WTC11 (cell line): Measurements from ENCODE around the gene CD79B. TPM values are rescaled to one million over a fixed set of nuclear protein-coding genes. Genes with fewer than 3 reads are reported as not detected.

Source experiments
- ATAC-seq: fragments of 200-7000 bp; cut with Tn5 transposase; 2 replicates; pipeline ENCODE4 v1.10.0; 2021; ENCODE audit warnings: mild to moderate bottlenecking, moderate library complexity
- CTCF ChIA-PET: fragments of 300-600 bp; sonication (Branson Sonifier 250); formaldehyde crosslinking; loops from one replicate; lab custom pipeline; 2021; ENCODE audit warnings: antibody characterized with exemption; lab: Charles Lee
- POLR2A ChIA-PET: fragments of 350-600 bp; sonication (Branson Sonifier 250); formaldehyde crosslinking; loops from one replicate; lab custom pipeline; 2021; ENCODE audit warnings: antibody characterized with exemption; lab: Charles Lee
- DNase-seq: peaks from one replicate; pipeline ENCODE4 v3.0.0; 2021; ENCODE audit warnings: low spot score
- H3K27ac Mint-ChIP-seq: 2 replicates; pipeline ENCODE4 v1.8.0; 2021; ENCODE audit warnings: mixed read lengths
- H3K27me3 Mint-ChIP-seq: 2 replicates; pipeline ENCODE4 v1.8.0; 2021; ENCODE audit warnings: low read depth, mild to moderate bottlenecking, moderate library complexity, mixed read lengths
- H3K36me3 Mint-ChIP-seq: 2 replicates; pipeline ENCODE4 v1.8.0; 2021; ENCODE audit warnings: mixed read lengths
- H3K4me1 Mint-ChIP-seq: 2 replicates; pipeline ENCODE4 v1.8.0; 2022; ENCODE audit warnings: mixed read lengths
- H3K4me3 Mint-ChIP-seq: 2 replicates; pipeline ENCODE4 v1.8.0; 2021; ENCODE audit warnings: mild to moderate bottlenecking, moderate library complexity, mixed read lengths
- H3K9me3 Mint-ChIP-seq: 2 replicates; pipeline ENCODE4 v1.8.0; 2021; ENCODE audit warnings: mixed read lengths
- ATF2 ChIP-seq: sonication (generic); formaldehyde crosslinking; IDR thresholded peaks from 2 replicates; pipeline ENCODE4 v1.8.1; 2022; ENCODE audit warnings: low read depth, missing genetic modification reagents, borderline replicate concordance
- CBFB ChIP-seq: sonication (generic); formaldehyde crosslinking; IDR thresholded peaks from 2 replicates; pipeline ENCODE4 v1.8.1; 2022; ENCODE audit warnings: mild to moderate bottlenecking, low read depth, missing genetic modification reagents
- CREB1 ChIP-seq: sonication (generic); formaldehyde crosslinking; IDR thresholded peaks from 2 replicates; pipeline ENCODE4 v1.8.0; 2023; ENCODE audit warnings: mild to moderate bottlenecking, missing genetic modification reagents
- CREM ChIP-seq: sonication (generic); formaldehyde crosslinking; IDR thresholded peaks from 2 replicates; pipeline ENCODE4 v1.8.1; 2022; ENCODE audit warnings: mild to moderate bottlenecking, missing genetic modification reagents, moderate library complexity
- E2F4 ChIP-seq: sonication (generic); formaldehyde crosslinking; IDR thresholded peaks from 2 replicates; pipeline ENCODE4 v1.8.1; 2022; ENCODE audit warnings: low read depth, mild to moderate bottlenecking, moderate library complexity, missing genetic modification reagents, borderline replicate concordance
- EMX1 ChIP-seq: fragments of 250-450 bp; sonication (Bioruptor Pico); IDR thresholded peaks from 2 replicates; pipeline ENCODE4 v1.8.0; 2021; ENCODE audit warnings: mild to moderate bottlenecking
- FOXK1 ChIP-seq: sonication (generic); formaldehyde crosslinking; IDR thresholded peaks from 2 replicates; pipeline ENCODE4 v1.8.0; 2022; ENCODE audit warnings: mild to moderate bottlenecking, moderate library complexity, missing genetic modification reagents
- JUN ChIP-seq: sonication (generic); formaldehyde crosslinking; IDR thresholded peaks from 2 replicates; pipeline ENCODE4 v1.8.0; 2023; ENCODE audit warnings: mild to moderate bottlenecking, missing genetic modification reagents
- MXD4 ChIP-seq: fragments of 250-450 bp; sonication (Bioruptor Pico); IDR thresholded peaks from 2 replicates; pipeline ENCODE4 v1.8.0; 2021; ENCODE audit warnings: mild to moderate bottlenecking, moderate library complexity, borderline replicate concordance
- MYBL2 ChIP-seq: sonication (generic); formaldehyde crosslinking; IDR thresholded peaks from 2 replicates; pipeline ENCODE4 v1.8.1; 2023; ENCODE audit warnings: mild to moderate bottlenecking, moderate library complexity, missing genetic modification reagents
- NFATC4 ChIP-seq: fragments of 250-450 bp; sonication (Bioruptor Pico); IDR thresholded peaks from 2 replicates; pipeline ENCODE4 v1.9.0; 2021; ENCODE audit warnings: mild to moderate bottlenecking
- NR1H2 ChIP-seq: sonication (generic); formaldehyde crosslinking; IDR thresholded peaks from 2 replicates; pipeline ENCODE4 v1.9.0; 2021; ENCODE audit warnings: mild to moderate bottlenecking, moderate library complexity, missing genetic modification reagents
- PRRX2 ChIP-seq: fragments of 250-450 bp; sonication (Bioruptor Pico); IDR thresholded peaks from 2 replicates; pipeline ENCODE4 v1.8.0; 2021; ENCODE audit warnings: mild to moderate bottlenecking
- SMAD4 ChIP-seq: sonication (generic); formaldehyde crosslinking; IDR thresholded peaks from 2 replicates; pipeline ENCODE4 v1.8.0; 2022; ENCODE audit warnings: mild to moderate bottlenecking, missing genetic modification reagents
- STAT6 ChIP-seq: sonication (generic); formaldehyde crosslinking; conservative IDR thresholded peaks from 2 replicates; pipeline ENCODE4 v1.8.1; 2023; ENCODE audit warnings: mild to moderate bottlenecking, low read depth, missing genetic modification reagents, moderate library complexity
- ZNF121 ChIP-seq: sonication (generic); formaldehyde crosslinking; IDR thresholded peaks from 2 replicates; pipeline ENCODE4 v1.8.0; 2023; ENCODE audit warnings: missing genetic modification reagents
- ZNF219 ChIP-seq: sonication (generic); formaldehyde crosslinking; IDR thresholded peaks from 2 replicates; pipeline ENCODE4 v1.8.0; 2023; ENCODE audit warnings: missing genetic modification reagents, mild to moderate bottlenecking, borderline replicate concordance
- total RNA-seq: library from RNA; stranded (reverse); gene quantifications from 3 replicates; pipeline ENCODE4 v1.2.3, GENCODE V29; 2021
- TF ChIP-seq, protein P1 (sequence below): sonication (generic); formaldehyde crosslinking; IDR thresholded peaks from 2 replicates; pipeline ENCODE4 v1.8.1; 2023; ENCODE audit warnings: mild to moderate bottlenecking, missing genetic modification reagents, borderline replicate concordance
- TF ChIP-seq, protein P2 (sequence below): fragments of 250-450 bp; sonication (Bioruptor Pico); IDR thresholded peaks from 2 replicates; pipeline ENCODE4 v1.9.0; 2021; ENCODE audit warnings: mild to moderate bottlenecking, borderline replicate concordance

The CD79B gene
- total RNA-seq, 1 experiment from 2014 or later, result 3.0 TPM

- no peak for TF ChIP-seq NR1H2 (CRISPR knock-in tag)
- no peak for TF ChIP-seq JUN
- TF ChIP-seq MYBL2 (CRISPR knock-in tag), result no peak
- TF ChIP-seq ZNF121 (CRISPR knock-in tag), result no peak
- TF ChIP-seq, protein P1, sequence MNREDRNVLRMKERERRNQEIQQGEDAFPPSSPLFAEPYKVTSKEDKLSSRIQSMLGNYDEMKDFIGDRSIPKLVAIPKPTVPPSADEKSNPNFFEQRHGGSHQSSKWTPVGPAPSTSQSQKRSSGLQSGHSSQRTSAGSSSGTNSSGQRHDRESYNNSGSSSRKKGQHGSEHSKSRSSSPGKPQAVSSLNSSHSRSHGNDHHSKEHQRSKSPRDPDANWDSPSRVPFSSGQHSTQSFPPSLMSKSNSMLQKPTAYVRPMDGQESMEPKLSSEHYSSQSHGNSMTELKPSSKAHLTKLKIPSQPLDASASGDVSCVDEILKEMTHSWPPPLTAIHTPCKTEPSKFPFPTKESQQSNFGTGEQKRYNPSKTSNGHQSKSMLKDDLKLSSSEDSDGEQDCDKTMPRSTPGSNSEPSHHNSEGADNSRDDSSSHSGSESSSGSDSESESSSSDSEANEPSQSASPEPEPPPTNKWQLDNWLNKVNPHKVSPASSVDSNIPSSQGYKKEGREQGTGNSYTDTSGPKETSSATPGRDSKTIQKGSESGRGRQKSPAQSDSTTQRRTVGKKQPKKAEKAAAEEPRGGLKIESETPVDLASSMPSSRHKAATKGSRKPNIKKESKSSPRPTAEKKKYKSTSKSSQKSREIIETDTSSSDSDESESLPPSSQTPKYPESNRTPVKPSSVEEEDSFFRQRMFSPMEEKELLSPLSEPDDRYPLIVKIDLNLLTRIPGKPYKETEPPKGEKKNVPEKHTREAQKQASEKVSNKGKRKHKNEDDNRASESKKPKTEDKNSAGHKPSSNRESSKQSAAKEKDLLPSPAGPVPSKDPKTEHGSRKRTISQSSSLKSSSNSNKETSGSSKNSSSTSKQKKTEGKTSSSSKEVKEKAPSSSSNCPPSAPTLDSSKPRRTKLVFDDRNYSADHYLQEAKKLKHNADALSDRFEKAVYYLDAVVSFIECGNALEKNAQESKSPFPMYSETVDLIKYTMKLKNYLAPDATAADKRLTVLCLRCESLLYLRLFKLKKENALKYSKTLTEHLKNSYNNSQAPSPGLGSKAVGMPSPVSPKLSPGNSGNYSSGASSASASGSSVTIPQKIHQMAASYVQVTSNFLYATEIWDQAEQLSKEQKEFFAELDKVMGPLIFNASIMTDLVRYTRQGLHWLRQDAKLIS (CRISPR knock-in tag), result no peak
- no peak for TF ChIP-seq STAT6 (CRISPR knock-in tag)
- no peak for TF ChIP-seq ATF2
- TF ChIP-seq EMX1, result no peak
- no peak for TF ChIP-seq E2F4 (CRISPR knock-in tag)
- no peak for TF ChIP-seq FOXK1
- no peak for TF ChIP-seq PRRX2
- TF ChIP-seq, protein P2, sequence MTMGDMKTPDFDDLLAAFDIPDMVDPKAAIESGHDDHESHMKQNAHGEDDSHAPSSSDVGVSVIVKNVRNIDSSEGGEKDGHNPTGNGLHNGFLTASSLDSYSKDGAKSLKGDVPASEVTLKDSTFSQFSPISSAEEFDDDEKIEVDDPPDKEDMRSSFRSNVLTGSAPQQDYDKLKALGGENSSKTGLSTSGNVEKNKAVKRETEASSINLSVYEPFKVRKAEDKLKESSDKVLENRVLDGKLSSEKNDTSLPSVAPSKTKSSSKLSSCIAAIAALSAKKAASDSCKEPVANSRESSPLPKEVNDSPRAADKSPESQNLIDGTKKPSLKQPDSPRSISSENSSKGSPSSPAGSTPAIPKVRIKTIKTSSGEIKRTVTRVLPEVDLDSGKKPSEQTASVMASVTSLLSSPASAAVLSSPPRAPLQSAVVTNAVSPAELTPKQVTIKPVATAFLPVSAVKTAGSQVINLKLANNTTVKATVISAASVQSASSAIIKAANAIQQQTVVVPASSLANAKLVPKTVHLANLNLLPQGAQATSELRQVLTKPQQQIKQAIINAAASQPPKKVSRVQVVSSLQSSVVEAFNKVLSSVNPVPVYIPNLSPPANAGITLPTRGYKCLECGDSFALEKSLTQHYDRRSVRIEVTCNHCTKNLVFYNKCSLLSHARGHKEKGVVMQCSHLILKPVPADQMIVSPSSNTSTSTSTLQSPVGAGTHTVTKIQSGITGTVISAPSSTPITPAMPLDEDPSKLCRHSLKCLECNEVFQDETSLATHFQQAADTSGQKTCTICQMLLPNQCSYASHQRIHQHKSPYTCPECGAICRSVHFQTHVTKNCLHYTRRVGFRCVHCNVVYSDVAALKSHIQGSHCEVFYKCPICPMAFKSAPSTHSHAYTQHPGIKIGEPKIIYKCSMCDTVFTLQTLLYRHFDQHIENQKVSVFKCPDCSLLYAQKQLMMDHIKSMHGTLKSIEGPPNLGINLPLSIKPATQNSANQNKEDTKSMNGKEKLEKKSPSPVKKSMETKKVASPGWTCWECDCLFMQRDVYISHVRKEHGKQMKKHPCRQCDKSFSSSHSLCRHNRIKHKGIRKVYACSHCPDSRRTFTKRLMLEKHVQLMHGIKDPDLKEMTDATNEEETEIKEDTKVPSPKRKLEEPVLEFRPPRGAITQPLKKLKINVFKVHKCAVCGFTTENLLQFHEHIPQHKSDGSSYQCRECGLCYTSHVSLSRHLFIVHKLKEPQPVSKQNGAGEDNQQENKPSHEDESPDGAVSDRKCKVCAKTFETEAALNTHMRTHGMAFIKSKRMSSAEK (CRISPR knock-in tag), result no peak
- no peak for TF ChIP-seq NFATC4 (CRISPR knock-in tag)
- no peak for TF ChIP-seq SMAD4 (CRISPR knock-in tag)
- no peak for TF ChIP-seq CBFB (CRISPR knock-in tag)
- no peak for TF ChIP-seq CREB1
- TF ChIP-seq CREM (CRISPR knock-in tag), result no peak
- TF ChIP-seq ZNF219 (CRISPR knock-in tag), result no peak
- TF ChIP-seq MXD4, result no peak
- no peak for ATAC-seq
- H3K9me3 Mint-ChIP-seq, result no peaks in the 10 kb centered on the region
- DNase-seq, result no peak
- H3K4me1 Mint-ChIP-seq, result peaks cover 22% of the 10 kb centered on the region
- no peaks in the 10 kb centered on the region; the same call in 1 of the 2 replicates for H3K27me3 Mint-ChIP-seq
- ChIA-PET POLR2A (no interaction called here), CTCF (interaction anchor here (1.0 to 6.3 kb wide), 6 partner anchors 13 to 349 kb away, joined by 3 to 87 read pairs (median 16); partner anchors contain the start of genes CSHL1 and GH1)
- H3K36me3 Mint-ChIP-seq, result no peaks in the 10 kb centered on the region
- H3K4me3 Mint-ChIP-seq, result no peak overlapping the region
- no peak overlapping the region for H3K27ac Mint-ChIP-seq
Measured at GRCh38 chr17:63933598-63933997, 1.5 kb upstream of the CD79B start.
